GM12891 (cell line): Measurements from ENCODE around the gene GABBR2.

ENCODE experiments used
- PAX5 ChIP-seq: IDR thresholded peaks from 2 replicates; pipeline ENCODE4 v1.6.1; 2011; ENCODE audit warnings: low read length, moderate library complexity, mild to moderate bottlenecking; ENCODE audit not compliant: insufficient read depth, severe bottlenecking
- POLR2A ChIP-seq: IDR thresholded peaks from 2 replicates; pipeline ENCODE4 v1.6.1; 2011; ENCODE audit warnings: low read depth, low read length, control low read depth
- POLR2AphosphoS5 ChIP-seq: IDR thresholded peaks from 2 replicates; pipeline ENCODE4 v1.6.1; 2011; ENCODE audit warnings: low read depth, low read length, control low read depth
- POU2F2 ChIP-seq: IDR thresholded peaks from 2 replicates; pipeline ENCODE4 v1.6.1; 2011; ENCODE audit warnings: low read depth, mild to moderate bottlenecking, control low read depth, low read length, moderate library complexity
- SPI1 ChIP-seq: IDR thresholded peaks from 2 replicates; pipeline ENCODE4 v1.6.1; 2011; ENCODE audit warnings: low read depth, low read length, control low read depth
- TAF1 ChIP-seq: IDR thresholded peaks from 2 replicates; pipeline ENCODE4 v1.6.1; 2011; ENCODE audit warnings: low read depth, low read length, control low read depth

- TF ChIP-seq POLR2A (no peak), POLR2AphosphoS5 (no peak), TAF1 (no peak), SPI1 (no peak), PAX5 (no peak), POU2F2 (no peak)
Observed at GRCh38 chr9:98607152-98607551, 101.6 kb downstream of the GABBR2 start.
